RPMI8226 (cell line): ENCODE results near the gene MRGPRD.

ENCODE experiments used
- DNase-seq: peaks from one replicate; pipeline ENCODE4 v3.0.0-alpha.2; 2015

MRGPRD gene

DNA sequence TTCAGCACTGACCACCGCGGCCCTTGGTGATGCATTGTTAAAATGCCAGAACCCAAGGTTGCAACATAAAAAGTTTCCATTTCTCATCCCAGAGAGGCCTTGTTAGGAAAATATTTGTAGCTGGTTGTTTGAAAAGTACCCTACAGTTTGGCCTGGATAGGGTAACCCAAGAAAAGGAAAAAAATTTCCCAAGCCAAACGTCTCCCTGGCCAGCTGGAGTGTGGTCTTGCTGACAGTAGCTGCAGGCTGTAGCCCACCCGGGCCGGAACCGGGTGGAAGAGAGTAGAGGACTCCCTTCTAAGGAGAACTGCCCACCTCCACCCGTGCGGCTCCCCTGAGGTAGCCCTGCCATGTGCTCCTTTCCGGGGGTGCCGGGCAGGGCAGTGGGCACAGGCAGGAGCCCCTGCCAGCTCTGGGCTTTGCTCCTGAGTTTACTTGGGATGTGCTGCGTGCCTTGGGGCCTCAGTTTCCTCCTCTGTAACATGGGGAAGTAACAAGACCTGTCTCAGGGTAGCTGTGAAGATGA lies 38.6 kb downstream of the MRGPRD start:
- no peak for DNase-seq

DNA sequence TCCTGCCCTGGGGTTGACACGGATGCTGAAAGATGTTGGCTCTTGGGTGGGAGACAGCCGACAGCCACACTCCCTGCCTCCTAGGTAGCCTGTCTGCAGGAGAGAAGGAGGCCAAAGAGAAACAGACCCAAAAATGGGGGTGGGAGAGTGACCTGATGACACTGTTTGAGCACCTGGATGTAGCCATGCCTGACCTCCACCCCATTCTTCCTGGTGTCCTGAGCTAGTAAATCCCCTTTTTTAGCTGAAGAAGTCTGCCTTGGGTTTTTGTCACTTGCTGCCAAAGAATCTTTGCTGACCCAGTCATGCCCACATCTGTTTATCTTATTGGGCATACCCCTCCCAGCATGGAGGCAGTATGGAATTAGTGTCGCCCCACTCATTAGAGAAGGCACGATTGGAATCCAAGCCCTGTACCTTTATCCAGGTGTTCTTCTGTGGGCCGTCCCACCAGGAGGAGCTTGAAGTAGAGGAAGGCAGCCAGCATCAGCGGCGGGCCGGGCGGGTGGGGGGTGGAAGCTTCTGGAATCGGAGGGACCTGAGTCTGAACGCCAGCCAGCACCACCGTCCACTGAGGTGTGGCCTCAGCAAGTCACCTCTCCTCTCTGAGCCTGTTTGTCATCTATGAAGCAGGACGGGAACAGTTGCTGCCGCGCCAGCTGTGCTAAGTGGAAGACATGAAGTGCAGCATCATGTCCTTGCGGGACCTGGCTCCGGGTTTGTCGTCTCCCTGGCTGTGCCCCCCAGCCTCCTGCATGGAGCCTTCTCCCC lies 39.3 kb downstream of the MRGPRD start:
- DNase-seq = no peak

DNA sequence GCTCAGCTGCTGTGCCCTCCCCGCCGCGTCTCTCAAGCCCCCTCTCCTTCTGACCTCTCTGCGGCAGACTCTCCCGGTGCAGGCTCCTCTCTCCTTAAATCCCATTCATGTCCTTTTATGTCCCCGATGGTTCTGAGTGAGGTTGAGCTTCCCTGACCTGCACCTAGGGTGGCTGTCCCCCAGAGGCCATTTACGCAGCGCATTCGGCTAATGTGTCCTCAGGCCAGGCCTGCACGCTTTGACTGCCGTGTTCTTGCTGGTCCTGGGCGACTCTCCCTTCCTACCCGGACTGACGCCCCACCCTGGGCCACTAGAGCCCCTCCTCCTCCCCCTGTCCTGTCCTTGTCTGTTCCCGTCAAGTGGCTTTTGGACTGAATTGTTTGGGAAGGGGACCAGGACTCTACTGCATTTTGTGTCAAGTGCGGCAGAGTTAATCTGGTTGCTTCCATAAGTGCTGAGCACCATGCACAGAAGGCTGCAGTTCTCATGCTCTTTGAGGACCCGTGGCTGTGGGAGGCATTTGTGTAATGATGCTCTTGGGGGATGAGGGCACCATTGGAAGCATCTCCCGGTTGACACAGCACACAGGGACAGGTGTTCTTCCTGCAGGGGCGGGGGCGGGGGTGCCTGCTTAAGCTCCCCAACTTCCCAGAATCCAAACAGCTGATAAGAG lies 40.0 kb downstream of the MRGPRD start:
- no peak for DNase-seq

DNA sequence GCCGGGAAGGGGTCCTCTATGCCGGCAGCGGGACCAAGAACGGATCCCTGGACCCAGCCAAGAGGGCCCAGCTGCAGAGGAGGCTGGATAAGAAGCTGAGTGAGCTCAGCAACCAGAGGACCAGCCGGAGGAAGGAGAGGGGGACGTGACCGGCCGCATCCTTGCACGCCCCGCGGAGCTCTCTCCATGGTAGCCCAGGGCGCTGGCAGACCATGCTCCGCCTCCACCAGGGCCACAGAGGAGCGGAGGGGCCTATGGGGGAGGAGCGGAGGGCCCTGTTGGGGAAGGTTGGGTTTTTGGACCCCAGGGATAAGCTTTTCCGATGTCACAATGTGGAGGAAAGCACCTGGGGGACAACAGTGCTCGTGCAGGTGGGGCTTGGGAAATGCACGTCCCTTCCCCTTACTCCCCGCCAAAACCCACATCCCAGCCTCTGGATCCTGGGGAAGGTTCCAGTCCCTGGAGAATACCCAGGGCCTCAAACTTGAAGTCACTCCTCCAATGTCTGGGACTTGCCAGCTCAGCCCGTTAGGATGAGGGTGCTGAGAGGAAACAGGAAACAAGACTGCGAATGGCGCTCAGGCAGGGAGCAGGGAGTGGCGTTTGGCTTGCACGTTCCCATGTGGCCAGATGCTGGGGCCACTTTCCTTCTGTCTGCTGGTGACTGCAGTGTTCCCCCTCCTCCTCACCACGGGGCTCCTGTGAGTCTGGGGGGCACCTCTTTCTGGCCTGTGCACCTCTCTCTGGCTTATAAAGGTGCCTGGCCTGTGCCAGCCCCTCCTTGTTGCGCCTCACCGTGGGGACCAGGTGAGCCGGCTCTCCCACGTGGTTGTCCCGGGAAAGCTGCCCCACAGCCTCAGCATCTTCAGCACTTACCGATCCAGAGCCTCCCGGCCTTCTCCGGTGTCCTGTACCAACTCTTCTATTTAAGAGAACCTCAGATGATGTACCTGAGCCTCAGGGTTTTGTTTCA lies 40.9 kb downstream of the MRGPRD start:
- DNase-seq = no peak

DNA sequence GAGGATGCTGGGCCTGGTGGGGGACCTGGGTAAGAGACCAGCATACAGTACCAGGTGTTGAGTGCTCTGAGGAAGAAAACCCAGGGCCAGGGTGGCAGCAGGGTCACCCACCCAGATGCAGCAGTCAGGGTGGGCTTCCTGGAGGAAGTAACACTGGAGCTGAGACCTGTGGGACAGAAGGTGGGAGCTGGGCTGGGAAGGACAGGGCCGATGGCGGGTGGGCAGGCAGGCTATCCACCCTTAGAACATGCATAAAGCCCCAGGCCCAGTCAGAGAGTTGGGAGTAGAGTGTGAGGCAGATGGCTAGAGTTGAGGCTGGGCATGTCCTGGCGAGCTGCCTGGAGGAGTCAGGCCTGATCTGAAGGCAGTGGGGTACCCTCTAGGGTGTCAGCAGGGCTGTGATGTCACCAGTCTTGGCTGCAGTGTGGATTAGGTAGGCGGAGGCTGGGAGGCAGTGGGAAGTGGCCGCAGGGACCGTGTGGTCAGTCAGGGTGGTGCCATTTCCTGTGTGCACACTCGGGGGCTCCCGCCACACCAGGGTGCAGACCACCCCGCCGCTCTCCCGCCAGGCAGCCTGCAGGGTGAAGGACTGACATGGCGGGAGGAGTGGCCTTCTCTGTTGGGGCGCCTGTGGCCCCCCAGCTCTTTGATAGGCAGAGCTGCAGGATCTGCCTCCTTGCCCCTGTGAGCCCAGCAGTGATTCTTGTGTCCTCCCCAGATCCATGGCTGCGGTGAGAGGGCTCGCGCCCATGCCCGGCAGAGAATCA lies 41.8 kb downstream of the MRGPRD start:
- no peak for DNase-seq

DNA sequence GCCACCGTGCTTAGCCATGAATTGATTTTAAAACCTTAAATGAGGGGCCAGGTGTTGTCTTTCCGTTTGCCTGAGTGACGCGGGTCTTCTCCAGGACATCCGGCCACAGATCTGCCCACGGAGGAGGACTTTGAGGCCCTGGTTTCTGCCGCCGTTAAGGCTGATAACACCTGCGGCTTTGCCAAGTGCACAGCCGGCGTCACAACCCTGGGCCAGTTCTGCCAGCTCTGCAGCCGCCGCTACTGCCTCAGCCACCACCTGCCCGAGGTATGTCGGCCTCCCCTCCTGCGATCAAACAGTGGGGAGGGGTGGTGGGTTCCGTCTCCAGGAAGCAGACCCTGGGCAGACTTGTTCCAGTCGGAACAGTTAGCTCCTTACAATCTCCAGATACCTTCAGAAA lies 42.7 kb downstream of the MRGPRD start:
- DNase-seq = no peak

DNA sequence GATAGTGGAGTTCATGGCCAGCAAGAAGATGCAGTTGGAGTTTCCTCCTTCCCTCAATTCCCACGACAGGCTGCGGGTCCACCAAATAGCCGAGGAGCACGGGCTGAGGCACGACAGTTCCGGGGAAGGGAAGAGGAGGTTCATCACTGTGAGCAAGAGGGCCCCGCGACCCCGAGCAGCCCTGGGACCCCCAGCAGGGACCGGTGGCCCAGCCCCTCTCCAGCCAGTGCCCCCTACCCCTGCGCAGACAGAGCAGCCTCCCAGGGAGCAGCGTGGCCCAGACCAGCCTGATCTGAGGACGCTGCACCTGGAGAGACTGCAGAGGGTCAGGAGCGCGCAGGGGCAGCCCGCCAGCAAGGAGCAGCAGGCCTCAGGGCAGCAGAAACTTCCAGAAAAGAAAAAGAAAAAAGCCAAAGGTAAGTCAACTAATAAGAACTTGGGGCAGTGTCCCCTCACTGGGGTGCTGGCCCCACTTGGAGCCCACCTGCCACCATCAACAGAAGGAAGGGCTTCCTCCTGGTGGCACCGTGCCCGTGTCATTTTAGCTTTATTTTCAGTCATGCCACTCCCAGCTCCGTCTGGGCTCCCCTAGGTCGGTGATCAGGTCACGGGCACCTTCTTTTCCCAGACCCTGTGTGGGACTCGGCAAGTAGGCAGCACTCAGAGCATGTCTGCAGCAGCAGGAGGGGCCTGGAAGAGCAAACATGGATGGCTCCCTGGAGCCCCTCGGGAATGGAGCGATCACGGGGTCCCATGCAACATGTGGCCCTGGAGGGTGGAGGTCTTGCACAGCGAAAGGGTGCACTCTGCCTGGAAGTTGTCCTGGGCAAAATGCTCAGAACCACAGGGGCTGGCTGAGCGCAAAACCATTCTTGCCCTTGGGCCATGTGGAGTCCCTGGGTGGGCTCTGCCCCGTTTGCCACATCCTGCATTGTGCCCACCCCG lies 43.8 kb downstream of the MRGPRD start:
- no peak for DNase-seq

DNA sequence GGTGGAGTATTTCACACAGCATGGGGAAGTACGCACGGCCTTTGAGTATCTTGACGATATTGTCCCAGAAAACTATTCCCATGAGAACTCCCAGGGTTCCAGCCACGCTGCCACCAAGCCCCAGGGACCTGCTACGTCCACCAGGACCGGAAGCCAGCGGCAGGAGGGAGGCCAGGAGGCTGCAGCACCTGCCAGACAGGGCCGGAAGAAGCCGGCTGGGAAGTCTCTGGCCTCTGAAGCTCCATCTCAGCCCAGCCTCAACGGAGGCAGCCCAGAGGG lies 44.5 kb downstream of the MRGPRD start:
- DNase-seq = no peak

DNA sequence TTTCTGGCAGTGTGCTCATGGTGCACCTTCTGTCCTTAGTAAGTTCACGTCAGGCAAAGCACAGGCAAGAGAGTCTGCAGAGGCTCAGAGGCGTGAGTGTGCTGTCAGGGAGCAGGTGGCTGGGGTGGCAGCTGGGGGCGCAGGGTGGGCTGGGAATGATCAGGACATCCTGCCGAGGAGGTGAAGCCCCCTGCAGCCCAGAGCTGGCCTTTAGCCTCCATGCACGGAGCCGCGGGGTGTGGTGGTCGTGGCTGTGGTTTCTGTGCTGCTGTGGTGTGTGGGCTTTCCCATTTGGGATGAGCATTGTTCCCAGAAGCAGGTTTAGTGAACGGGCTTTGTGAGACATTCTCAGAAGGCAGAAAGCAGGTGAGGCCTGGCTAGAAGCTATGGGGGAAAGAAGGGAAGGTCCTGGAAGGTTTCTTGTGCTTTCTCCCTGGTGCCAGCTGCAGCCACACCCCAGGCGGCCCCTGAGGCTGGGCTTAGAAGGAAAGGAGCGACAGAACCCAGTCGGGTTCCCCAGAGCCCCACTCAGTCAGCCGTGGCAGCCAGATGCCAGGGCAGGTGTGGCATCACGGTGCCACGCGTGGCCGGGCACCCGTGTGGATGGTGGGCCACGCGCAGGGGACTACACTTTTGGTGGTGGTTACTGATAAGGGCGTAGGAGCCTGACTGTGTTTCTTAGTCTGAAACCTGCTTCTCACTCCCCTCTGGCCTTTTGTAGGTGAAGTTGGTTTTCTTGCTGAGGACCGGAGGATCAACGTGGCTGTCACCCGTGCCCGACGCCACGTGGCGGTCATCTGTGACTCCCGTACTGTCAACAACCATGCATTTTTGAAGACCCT lies 45.0 kb downstream of the MRGPRD start:
- no peak for DNase-seq

DNA sequence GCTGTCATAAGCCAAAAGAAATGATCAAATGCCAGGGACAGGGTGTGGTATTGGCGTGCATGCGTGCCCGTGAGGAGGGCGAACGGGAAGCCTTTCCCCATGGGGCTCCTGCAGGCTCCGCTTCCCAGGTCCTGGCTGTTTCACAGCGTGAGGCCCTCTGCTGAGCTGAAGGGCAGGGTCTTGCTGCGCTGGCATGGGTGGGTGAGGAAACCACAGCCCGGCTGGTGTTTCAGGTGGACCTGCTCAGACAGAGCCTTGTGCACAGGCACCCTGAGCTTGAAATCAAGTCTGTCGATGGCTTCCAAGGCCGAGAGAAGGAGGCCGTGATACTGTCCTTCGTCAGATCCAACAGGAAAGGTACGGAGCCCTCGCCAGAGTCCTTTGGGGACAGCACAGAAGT lies 45.7 kb downstream of the MRGPRD start:
- DNase-seq = no peak

DNA sequence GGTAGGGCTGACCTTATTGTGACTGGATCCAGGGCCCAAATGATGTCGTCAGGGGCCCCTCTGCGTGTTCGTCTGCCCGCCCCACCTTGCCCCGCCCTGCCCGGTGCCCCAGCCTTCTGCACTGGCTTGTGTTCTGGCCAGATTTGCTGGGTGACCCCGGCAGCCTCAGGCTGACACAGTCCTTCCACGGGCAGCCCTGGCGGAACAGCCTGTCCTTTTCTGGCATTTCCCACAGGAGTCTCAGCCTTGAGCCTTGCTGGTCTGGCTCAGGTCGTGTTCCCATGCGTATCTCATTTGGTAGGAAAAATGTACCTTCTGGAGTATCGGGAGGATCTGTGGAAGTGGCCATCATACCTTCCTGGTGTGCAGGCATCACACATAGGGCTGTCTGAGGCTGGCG lies 46.1 kb downstream of the MRGPRD start:
- DNase-seq = no peak

DNA sequence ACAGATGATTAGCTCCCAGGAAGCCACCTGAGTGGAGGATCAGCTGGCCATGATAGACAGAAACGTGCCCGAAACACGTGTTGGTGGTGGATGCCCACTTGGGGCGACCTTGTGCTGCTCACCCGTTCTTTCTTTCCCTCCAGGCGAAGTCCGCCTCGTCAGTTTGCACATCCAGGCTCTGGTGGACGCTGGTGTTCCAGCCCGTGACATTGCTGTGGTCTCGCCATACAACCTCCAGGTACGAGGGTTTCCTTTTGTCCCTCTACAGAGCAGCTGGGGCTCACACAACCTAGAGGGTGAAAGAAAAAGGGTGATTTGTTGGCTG lies 46.5 kb downstream of the MRGPRD start:
- DNase-seq = no peak

DNA sequence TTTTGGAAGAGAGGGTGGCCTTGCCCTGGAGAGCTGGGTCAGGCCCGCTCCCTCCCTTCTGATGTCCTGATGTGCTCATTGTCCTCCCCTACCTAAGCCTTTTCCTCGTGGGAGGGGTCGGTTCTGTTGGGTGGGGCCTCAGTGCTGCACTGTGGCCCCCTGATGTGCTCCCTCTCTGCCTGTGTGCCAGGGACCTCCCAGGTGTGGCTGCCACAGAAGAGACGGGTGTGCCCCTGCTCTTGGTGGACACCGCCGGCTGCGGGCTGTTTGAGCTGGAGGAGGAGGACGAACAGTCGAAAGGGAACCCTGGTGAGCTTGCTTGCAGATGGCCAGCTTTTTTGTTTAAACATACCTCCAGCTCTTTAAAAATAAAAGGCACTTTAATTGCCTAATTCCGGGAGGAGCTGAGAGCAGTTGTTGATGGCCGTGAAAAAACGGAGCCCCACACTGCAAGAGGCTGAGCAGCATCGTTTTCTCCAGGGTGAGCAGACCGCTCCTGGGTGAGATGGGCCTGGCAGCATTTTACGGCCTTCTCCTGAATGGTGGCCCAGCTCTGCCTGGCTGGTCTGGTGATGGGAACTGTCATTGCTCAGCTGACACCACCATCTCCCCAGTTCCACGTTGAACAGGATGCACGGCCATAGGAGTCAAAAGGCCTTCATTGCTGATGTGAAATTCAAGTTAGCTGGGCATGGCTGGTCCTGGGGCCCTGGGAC lies 47.0 kb downstream of the MRGPRD start:
- DNase-seq = no peak

DNA sequence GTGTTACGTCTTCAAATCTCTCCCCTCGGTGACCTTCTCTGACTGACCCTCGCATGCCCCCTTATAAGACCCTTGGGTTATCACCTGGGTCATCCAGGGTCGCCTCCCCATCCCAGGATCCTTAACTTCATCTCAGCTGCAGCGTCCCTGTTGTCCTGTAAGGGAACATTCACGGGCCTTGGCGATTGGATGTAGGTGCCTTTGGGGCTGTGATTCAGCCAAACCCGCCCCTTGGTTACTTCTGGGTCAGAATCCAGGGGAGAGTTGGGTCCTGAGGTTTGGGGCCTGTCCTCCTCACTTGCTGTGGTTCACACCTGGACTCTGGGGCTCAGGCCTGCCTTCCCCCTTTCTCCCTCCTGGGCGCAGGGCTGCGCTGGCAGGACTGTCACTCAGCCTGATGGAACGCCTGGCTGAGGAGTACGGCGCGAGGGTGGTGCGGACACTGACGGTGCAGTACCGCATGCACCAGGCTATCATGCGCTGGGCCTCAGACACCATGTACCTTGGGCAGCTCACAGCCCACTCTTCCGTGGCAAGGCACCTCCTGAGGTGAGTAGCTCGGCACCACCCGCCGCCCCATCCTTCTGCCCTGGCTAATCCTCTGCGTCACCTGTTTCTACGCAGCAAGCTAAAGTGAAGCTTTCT lies 47.7 kb downstream of the MRGPRD start:
- DNase-seq = no peak

DNA sequence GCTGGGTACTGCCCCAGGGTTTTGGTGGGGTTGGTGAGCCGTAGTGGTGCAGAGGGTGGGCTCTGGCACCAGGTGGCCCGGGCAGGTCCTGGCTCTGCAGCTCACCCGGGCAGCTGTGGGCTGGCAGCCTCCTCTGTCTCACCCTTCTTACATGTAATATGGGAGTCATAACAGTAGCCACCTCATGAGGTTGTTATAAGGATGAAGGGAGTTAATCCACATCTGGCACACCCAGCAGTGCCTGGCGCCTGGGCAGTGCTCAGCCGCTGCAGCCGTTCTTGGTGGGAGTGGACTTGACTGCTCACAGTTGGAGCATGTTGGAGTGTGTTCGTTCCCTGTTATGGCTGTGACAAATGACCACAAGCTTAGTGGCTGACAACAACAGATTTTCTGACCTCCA lies 48.4 kb downstream of the MRGPRD start:
- DNase-seq = no peak

DNA sequence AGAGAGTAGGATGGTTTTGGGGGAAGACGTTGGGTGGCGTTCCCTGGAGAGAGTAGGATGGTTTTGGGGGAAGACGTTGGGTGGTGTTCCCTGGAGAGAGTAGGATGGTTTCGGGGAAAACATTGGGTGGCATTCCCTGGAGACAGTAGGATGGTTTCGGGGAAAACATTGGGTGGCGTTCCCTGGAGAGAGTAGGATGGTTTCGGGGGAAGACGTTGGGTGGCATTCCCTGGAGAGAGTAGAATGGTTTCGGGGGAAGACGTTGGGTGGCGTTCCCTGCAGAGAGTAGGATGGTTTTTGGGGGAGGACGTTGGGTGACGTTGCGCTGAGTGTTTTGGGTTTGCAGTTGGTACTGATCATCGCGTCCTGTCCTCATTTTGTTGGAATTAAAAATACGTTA lies 48.9 kb downstream of the MRGPRD start:
- no peak for DNase-seq

DNA sequence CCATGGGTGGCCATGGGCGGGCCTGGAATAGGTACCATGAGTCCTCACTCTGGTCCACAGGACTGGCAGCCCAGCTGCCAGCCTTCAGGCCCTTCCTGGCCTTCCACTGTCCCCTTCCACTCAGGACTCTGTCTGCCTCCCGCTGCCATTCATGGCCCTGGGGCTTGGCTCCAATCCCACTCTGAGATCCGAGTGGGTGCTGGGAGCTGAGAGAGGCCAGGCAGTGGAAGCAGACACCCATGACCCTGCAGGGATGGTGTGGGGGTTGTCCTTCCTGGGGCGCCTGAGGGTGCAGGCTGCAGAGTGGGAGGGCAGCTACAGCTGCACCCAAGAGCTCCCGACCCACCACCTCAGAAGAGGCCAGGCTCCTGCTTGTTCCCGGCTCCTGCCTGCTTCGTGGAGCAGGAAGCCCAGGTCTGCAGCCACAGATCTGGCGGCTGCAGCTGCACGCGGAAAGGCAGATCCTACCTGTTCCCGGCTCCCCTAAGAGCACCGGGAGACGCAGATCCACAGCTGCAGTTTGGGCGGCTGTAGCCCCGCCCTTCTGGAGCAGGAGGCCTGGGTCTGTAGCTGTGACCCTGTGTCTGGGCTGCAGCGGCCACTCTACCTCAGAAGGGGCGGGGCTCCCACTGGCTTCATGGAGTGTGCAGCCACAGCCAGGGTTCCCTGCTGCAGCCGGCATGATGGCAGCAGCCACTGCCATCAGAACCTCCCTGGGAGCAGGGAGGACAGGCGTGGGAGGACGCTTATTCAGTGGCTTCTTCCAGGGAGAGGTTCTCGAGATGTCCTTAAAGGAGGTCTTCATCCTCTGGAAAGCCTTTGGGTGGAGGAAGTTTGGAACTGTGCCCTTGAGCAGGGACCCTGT lies 49.6 kb downstream of the MRGPRD start:
- no peak for DNase-seq
